GM18517 (cell line): Measurements from ENCODE around the gene CARMIL3.
"Not testable (repeated sequence)": the region's sequence is repeated elsewhere in the genome, so short reads cannot be mapped to it uniquely, and the experiment has no call there.

Experiments
- ATAC-seq: cut with Tn5 transposase; IDR thresholded peaks from one replicate; pipeline ENCODE4 v1.9.1; 2021; ENCODE audit warnings: mild to moderate bottlenecking, moderate library complexity; ENCODE audit not compliant: unreplicated experiment

Gene CARMIL3

GRCh38 chr14:24093207-24093900 is 41.5 kb downstream of the CARMIL3 start:
- no peak for ATAC-seq

- peak; percentile 35 for ATAC-seq
These were observed 42.4 kb downstream of the CARMIL3 start, which contains the start of gene PCK2 for GRCh38 chr14:24093901-24094840. PCK2 (plus strand) TSS chr14:24094311; CDS start chr14:24094406, 95 bp downstream.

GRCh38 chr14:24094841-24095270 is 43.0 kb downstream of the CARMIL3 start:
- no peak for ATAC-seq

- peak; percentile 74 for ATAC-seq
These were observed 43.7 kb downstream of the CARMIL3 start for GRCh38 chr14:24095271-24096068.

GRCh38 chr14:24096545-24097181 is 44.9 kb downstream of the CARMIL3 start:
- ATAC-seq: no peak

- ATAC-seq: no peak
These were observed 46.6 kb downstream of the CARMIL3 start for GRCh38 chr14:24098229-24098926.

- ATAC-seq: no peak
These were observed 47.4 kb downstream of the CARMIL3 start for GRCh38 chr14:24098927-24099813.

GRCh38 chr14:24100197-24100981 is 48.6 kb downstream of the CARMIL3 start:
- no peak for ATAC-seq

- ATAC-seq: no peak
These were observed 49.2 kb downstream of the CARMIL3 start for GRCh38 chr14:24100982-24101494.

GRCh38 chr14:24102357-24103048 is 50.7 kb downstream of the CARMIL3 start:
- ATAC-seq: no peak

GRCh38 chr14:24103451-24103850 is 51.6 kb downstream of the CARMIL3 start:
- no peak for ATAC-seq

GRCh38 chr14:24105609-24106239 is 53.9 kb downstream of the CARMIL3 start:
- not testable (repeated sequence) for ATAC-seq

GRCh38 chr14:24106672-24107271 is 55.0 kb downstream of the CARMIL3 start:
- no peak for ATAC-seq

- no peak for ATAC-seq
These were observed 56.6 kb downstream of the CARMIL3 start for GRCh38 chr14:24108336-24108874.

GRCh38 chr14:24110060-24110459 is 58.3 kb downstream of the CARMIL3 start:
- ATAC-seq: no peak

- ATAC-seq: no peak
These were observed 58.7 kb downstream of the CARMIL3 start for GRCh38 chr14:24110523-24110922.
